HepG2 (cell line): ENCODE data around the gene RMI2. TPM values are rescaled to one million over a fixed set of nuclear protein-coding genes. Genes with fewer than 3 reads are reported as not detected.

ENCODE experiments used
- FOXA1 ChIP-seq, 2 experiments: fragments of 450-650 bp in 1 of 2; sonication (generic) in 1 of 2; formaldehyde crosslinking in 1 of 2; IDR thresholded peaks; 2 replicates each; pipeline versions ENCODE4 v1.4.0 to v1.6.1; 2016 to 2020; ENCODE audit warnings: missing genetic modification reagents in 1 of 2
- FOXA3 ChIP-seq: IDR thresholded peaks from 2 replicates; pipeline ENCODE4 v1.6.1; 2016; ENCODE audit warnings: missing genetic modification reagents, missing compliant biosample characterization
- MATR3 ChIP-seq: sonication (generic); formaldehyde crosslinking; IDR thresholded peaks from 2 replicates; pipeline ENCODE4 v1.4.0; 2020; ENCODE audit warnings: missing genetic modification reagents
- NFKB2 ChIP-seq: sonication (generic); formaldehyde crosslinking; IDR thresholded peaks from 2 replicates; pipeline ENCODE4 v1.4.0; 2020; ENCODE audit warnings: missing genetic modification reagents, borderline replicate concordance
- SOX13 ChIP-seq, 3 experiments: fragments of 450-650 bp in 1 of 3; sonication (generic) in 1 of 3; formaldehyde crosslinking in 1 of 3; IDR thresholded peaks in 2 of 3; conservative IDR thresholded peaks in 1 of 3; 2 replicates each; pipeline versions ENCODE4 v1.5.0 to v1.6.1; 2016 to 2020; ENCODE audit warnings: antibody characterized with exemption in 1 of 3, mild to moderate bottlenecking in 1 of 3, missing compliant biosample characterization in 1 of 3, missing genetic modification reagents in 1 of 3, moderate library complexity in 1 of 3
- TOPORS ChIP-seq: sonication (generic); formaldehyde crosslinking; IDR thresholded peaks from 2 replicates; pipeline ENCODE4 v1.8.0; 2023; ENCODE audit warnings: mild to moderate bottlenecking, missing genetic modification reagents
- ZEB1 ChIP-seq: IDR thresholded peaks from 2 replicates; pipeline ENCODE4 v1.6.1; 2012; ENCODE audit warnings: mild to moderate bottlenecking, low read depth, inconsistent platforms; ENCODE audit not compliant: insufficient replicate concordance
- ZNF335 ChIP-seq: sonication (generic); formaldehyde crosslinking; IDR thresholded peaks from 2 replicates; pipeline ENCODE4 v1.4.0; 2020; ENCODE audit warnings: missing genetic modification reagents
- ZNF446 ChIP-seq: sonication (generic); formaldehyde crosslinking; IDR thresholded peaks from 2 replicates; pipeline ENCODE4 v1.5.0; 2020; ENCODE audit warnings: mild to moderate bottlenecking, missing genetic modification reagents
- ZNF530 ChIP-seq: sonication (generic); formaldehyde crosslinking; IDR thresholded peaks from 2 replicates; pipeline ENCODE4 v1.5.0; 2020; ENCODE audit warnings: low read depth, mild to moderate bottlenecking, missing genetic modification reagents
- ZNF674 ChIP-seq: sonication (generic); formaldehyde crosslinking; IDR thresholded peaks from 2 replicates; pipeline ENCODE4 v1.5.0; 2020; ENCODE audit warnings: low read depth, mild to moderate bottlenecking, missing genetic modification reagents
- ZNF724P ChIP-seq: sonication (generic); formaldehyde crosslinking; IDR thresholded peaks from 2 replicates; pipeline ENCODE4 v1.8.0; 2022; ENCODE audit warnings: missing genetic modification reagents, borderline replicate concordance
- ZNF816 ChIP-seq: sonication (generic); formaldehyde crosslinking; IDR thresholded peaks from 2 replicates; pipeline ENCODE4 v1.8.0; 2022; ENCODE audit warnings: missing genetic modification reagents, mild to moderate bottlenecking, borderline replicate concordance
- ZSCAN22 ChIP-seq: sonication (generic); formaldehyde crosslinking; IDR thresholded peaks from 2 replicates; pipeline ENCODE4 v1.4.0; 2020; ENCODE audit warnings: mild to moderate bottlenecking, missing genetic modification reagents
- polyA plus RNA-seq, 8 experiments: library from polyadenylated mRNA; depleted of rRNA in 3 of 8; stranded (reverse) in 7 of 8; unstranded in 1 of 8; fragments of >200 nt; fragmentation: Illumina TruSeq in 4 of 8; extraction: Trizol in 4 of 8; gene quantifications; 2 replicates each; pipeline versions ENCODE4 v1.2.1 to v1.2.3, GENCODE V29; 2011 to 2016; ENCODE audit warnings: low read depth in 4 of 8, missing spikeins in 1 of 8, mixed read lengths in 1 of 8; ENCODE audit not compliant: insufficient read depth in 1 of 8
- total RNA-seq, 5 experiments: library from RNA; depleted of rRNA; stranded (reverse); fragments of >200 nt; fragmentation: Illumina TruSeq; extraction: Trizol; gene quantifications; 2 replicates each; pipeline ENCODE4 v1.2.3, GENCODE V29; 2016; ENCODE audit warnings: low read depth in 1 of 5
- TF ChIP-seq, protein P1 (sequence below): sonication (generic); formaldehyde crosslinking; IDR thresholded peaks from 2 replicates; pipeline ENCODE4 v1.5.0; 2020; ENCODE audit warnings: mild to moderate bottlenecking, missing genetic modification reagents, borderline replicate concordance
- TF ChIP-seq, protein P2 (sequence below): sonication (generic); formaldehyde crosslinking; IDR thresholded peaks from 2 replicates; pipeline ENCODE4 v1.4.0; 2020; ENCODE audit warnings: mild to moderate bottlenecking, low read depth, missing genetic modification reagents
- TF ChIP-seq, protein P3 (sequence below): sonication (generic); formaldehyde crosslinking; IDR thresholded peaks from 2 replicates; pipeline ENCODE4 v1.4.0; 2020; ENCODE audit warnings: mild to moderate bottlenecking, missing genetic modification reagents

Gene RMI2
- total and polyA plus RNA-seq, 2 of the 13 experiments (the other 11 are each of a cell fraction or from before 2014, with no cell fraction given): 24.5 to 55.7 TPM

- TF ChIP-seq ZSCAN22 (CRISPR knock-in tag): 0 out of 2 replicates have a peak, but pooled peaks have one; percentile 38
- no peak for TF ChIP-seq ZNF530 (CRISPR knock-in tag)
- no peak for TF ChIP-seq ZNF816 (CRISPR knock-in tag)
- TF ChIP-seq ZNF724P: 0 out of 2 replicates have a peak, but pooled peaks have one; percentile 80
- TF ChIP-seq, protein P1, sequence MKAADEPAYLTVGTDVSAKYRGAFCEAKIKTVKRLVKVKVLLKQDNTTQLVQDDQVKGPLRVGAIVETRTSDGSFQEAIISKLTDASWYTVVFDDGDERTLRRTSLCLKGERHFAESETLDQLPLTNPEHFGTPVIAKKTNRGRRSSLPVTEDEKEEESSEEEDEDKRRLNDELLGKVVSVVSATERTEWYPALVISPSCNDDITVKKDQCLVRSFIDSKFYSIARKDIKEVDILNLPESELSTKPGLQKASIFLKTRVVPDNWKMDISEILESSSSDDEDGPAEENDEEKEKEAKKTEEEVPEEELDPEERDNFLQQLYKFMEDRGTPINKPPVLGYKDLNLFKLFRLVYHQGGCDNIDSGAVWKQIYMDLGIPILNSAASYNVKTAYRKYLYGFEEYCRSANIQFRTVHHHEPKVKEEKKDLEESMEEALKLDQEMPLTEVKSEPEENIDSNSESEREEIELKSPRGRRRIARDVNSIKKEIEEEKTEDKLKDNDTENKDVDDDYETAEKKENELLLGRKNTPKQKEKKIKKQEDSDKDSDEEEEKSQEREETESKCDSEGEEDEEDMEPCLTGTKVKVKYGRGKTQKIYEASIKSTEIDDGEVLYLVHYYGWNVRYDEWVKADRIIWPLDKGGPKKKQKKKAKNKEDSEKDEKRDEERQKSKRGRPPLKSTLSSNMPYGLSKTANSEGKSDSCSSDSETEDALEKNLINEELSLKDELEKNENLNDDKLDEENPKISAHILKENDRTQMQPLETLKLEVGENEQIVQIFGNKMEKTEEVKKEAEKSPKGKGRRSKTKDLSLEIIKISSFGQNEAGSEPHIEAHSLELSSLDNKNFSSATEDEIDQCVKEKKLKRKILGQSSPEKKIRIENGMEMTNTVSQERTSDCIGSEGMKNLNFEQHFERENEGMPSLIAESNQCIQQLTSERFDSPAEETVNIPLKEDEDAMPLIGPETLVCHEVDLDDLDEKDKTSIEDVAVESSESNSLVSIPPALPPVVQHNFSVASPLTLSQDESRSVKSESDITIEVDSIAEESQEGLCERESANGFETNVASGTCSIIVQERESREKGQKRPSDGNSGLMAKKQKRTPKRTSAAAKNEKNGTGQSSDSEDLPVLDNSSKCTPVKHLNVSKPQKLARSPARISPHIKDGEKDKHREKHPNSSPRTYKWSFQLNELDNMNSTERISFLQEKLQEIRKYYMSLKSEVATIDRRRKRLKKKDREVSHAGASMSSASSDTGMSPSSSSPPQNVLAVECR: no peak; the same call in 1 of the 2 replicates
- no peak for TF ChIP-seq FOXA1 (IDR thresholded peaks at IDR 0.05)
- TF ChIP-seq FOXA1 (CRISPR knock-in tag; IDR thresholded peaks at IDR 0.05): no peak
- TF ChIP-seq ZNF335: no peak; the same call in 1 of the 2 replicates
- no peak for TF ChIP-seq ZNF446 (CRISPR knock-in tag)
- TF ChIP-seq, protein P2, sequence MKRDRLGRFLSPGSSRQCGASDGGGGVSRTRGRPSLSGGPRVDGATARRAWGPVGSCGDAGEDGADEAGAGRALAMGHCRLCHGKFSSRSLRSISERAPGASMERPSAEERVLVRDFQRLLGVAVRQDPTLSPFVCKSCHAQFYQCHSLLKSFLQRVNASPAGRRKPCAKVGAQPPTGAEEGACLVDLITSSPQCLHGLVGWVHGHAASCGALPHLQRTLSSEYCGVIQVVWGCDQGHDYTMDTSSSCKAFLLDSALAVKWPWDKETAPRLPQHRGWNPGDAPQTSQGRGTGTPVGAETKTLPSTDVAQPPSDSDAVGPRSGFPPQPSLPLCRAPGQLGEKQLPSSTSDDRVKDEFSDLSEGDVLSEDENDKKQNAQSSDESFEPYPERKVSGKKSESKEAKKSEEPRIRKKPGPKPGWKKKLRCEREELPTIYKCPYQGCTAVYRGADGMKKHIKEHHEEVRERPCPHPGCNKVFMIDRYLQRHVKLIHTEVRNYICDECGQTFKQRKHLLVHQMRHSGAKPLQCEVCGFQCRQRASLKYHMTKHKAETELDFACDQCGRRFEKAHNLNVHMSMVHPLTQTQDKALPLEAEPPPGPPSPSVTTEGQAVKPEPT (CRISPR knock-in tag): peak; percentile 71; the same call in 1 of the 2 replicates
- TF ChIP-seq NFKB2 (CRISPR knock-in tag): peak; percentile 86; the same call in 1 of the 2 replicates
- TF ChIP-seq ZNF674 (CRISPR knock-in tag): no peak
- TF ChIP-seq TOPORS: no peak
- TF ChIP-seq ZEB1: no peak
- TF ChIP-seq, protein P3, sequence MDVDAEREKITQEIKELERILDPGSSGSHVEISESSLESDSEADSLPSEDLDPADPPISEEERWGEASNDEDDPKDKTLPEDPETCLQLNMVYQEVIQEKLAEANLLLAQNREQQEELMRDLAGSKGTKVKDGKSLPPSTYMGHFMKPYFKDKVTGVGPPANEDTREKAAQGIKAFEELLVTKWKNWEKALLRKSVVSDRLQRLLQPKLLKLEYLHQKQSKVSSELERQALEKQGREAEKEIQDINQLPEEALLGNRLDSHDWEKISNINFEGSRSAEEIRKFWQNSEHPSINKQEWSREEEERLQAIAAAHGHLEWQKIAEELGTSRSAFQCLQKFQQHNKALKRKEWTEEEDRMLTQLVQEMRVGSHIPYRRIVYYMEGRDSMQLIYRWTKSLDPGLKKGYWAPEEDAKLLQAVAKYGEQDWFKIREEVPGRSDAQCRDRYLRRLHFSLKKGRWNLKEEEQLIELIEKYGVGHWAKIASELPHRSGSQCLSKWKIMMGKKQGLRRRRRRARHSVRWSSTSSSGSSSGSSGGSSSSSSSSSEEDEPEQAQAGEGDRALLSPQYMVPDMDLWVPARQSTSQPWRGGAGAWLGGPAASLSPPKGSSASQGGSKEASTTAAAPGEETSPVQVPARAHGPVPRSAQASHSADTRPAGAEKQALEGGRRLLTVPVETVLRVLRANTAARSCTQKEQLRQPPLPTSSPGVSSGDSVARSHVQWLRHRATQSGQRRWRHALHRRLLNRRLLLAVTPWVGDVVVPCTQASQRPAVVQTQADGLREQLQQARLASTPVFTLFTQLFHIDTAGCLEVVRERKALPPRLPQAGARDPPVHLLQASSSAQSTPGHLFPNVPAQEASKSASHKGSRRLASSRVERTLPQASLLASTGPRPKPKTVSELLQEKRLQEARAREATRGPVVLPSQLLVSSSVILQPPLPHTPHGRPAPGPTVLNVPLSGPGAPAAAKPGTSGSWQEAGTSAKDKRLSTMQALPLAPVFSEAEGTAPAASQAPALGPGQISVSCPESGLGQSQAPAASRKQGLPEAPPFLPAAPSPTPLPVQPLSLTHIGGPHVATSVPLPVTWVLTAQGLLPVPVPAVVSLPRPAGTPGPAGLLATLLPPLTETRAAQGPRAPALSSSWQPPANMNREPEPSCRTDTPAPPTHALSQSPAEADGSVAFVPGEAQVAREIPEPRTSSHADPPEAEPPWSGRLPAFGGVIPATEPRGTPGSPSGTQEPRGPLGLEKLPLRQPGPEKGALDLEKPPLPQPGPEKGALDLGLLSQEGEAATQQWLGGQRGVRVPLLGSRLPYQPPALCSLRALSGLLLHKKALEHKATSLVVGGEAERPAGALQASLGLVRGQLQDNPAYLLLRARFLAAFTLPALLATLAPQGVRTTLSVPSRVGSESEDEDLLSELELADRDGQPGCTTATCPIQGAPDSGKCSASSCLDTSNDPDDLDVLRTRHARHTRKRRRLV: no peak
- no peak for TF ChIP-seq MATR3 (CRISPR knock-in tag)
- peak; percentile 60 for TF ChIP-seq FOXA3
- no peak for TF ChIP-seq SOX13 (IDR thresholded peaks at IDR 0.05)
- TF ChIP-seq SOX13 (CRISPR knock-in tag; conservative IDR thresholded peaks at IDR 0.05 in 1 of 2, IDR thresholded peaks at IDR 0.05 in 1 of 2): no peak
Measured at GRCh38 chr16:11356573-11357331, 11.5 kb downstream of the RMI2 start (continued).
